T-helper 2 cell treated with Interferon-gamma antibody and Interleukin-4, amounts not matched to agents 100 ng/mL and 5 ng/mL, for 36 hours (primary cell): Measurements from ENCODE around the gene OR51V1. TPM values are rescaled to one million over a fixed set of nuclear protein-coding genes. Genes with fewer than 3 reads are reported as not detected.

Experiments used
- intact Hi-C: fragments of 100-400 bp; cut with micrococcal nuclease; formaldehyde crosslinking; loops from one replicate; pipeline ENCODE4 v1.15.1; 2023
- total RNA-seq: library from RNA; stranded (reverse); gene quantifications from 2 replicates; pipeline ENCODE4 v1.2.3, GENCODE V29; 2022

OR51V1 gene
- total RNA-seq, 1 donor from 2014 or later = not detected

DNA sequence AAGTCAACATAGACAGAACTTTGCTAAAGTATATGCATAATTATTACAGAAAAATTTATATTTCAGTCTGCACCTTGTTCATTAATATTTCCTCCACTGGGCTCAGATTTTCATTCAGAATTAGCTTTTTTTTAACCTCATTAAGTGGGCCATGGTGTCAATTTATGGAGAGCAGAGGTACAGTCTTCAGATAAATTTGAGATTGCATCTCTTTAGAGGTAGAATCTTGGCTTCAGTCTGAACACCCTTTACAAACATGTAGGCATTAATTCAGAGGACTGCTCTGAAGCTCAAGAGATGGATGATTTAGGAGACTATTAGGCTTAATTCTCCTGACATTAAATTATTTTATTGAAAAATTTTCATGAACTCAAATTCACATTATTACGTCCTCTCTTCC, 29.8 kb upstream of the OR51V1 start:
- intact Hi-C loops = no loop called here

- intact Hi-C loops = no loop called here
Measured at GRCh38 chr11:5229796-5230195, 29.3 kb upstream of the OR51V1 start.

- intact Hi-C loops = no loop called here
Measured at GRCh38 chr11:5229356-5229755, 28.9 kb upstream of the OR51V1 start.

GRCh38 chr11:5228124-5228523, 27.6 kb upstream of the OR51V1 start:
- intact Hi-C loops = no loop called here

DNA sequence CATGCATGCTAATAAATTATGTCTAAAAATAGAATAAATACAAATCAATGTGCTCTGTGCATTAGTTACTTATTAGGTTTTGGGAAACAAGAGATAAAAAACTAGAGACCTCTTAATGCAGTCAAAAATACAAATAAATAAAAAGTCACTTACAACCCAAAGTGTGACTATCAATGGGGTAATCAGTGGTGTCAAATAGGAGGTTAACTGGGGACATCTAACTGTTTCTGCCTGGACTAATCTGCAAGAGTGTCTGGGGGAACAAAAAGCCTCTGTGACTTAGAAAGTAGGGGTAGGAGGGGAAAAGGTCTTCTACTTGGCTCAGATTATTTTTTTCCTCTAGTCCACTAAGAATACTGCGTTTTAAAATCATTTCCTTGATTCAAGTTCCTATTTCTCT, 27.2 kb upstream of the OR51V1 start:
- intact Hi-C loops = no loop called here

GRCh38 chr11:5226732-5227310, 26.3 kb upstream of the OR51V1 start, which contains the start of gene HBB:
Gene HBB, minus strand, starts transcription at chr11:5227071. Its CDS starts 50 bp downstream, at chr11:5227021.
- intact Hi-C loops = no loop called here

DNA sequence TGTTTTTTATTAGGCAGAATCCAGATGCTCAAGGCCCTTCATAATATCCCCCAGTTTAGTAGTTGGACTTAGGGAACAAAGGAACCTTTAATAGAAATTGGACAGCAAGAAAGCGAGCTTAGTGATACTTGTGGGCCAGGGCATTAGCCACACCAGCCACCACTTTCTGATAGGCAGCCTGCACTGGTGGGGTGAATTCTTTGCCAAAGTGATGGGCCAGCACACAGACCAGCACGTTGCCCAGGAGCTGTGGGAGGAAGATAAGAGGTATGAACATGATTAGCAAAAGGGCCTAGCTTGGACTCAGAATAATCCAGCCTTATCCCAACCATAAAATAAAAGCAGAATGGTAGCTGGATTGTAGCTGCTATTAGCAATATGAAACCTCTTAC, 25.0 kb upstream of the OR51V1 start:
- intact Hi-C loops = no loop called here

- intact Hi-C loops = no loop called here
Measured at GRCh38 chr11:5224538-5225479, 24.3 kb upstream of the OR51V1 start.

GRCh38 chr11:5223686-5224085, 23.2 kb upstream of the OR51V1 start:
- intact Hi-C loops = no loop called here

- intact Hi-C loops = no loop called here
Measured at GRCh38 chr11:5223146-5223545, 22.7 kb upstream of the OR51V1 start.

DNA sequence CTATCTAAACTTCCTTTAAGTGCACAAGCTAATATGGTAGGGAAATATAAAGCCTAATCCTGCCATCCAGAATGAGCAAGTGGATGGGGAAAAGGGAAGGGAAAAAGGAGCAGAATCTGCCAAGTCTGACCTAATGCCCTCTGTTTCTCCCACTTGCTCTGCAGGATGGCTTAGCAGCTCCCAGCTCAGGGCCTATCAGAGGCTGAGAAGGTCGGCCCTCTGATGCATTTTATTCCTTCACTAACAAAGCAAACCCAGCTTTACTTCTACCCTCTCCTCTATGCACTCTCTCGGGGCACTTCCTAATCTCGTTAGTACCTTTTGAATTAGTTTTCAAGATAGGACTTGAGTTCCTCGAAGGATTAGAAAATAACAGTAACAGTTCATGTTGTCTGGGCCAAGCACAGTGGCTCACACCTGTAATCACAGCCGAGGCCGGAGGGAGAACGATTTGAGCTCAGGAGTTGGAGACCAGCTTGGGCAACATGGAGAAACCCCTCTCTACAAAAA, 9.9 kb upstream of the OR51V1 start:
- intact Hi-C loops = no loop called here

- intact Hi-C loops = no loop called here
Measured at GRCh38 chr11:5204787-5205186, 4.3 kb upstream of the OR51V1 start.

- intact Hi-C loops = no loop called here
Measured at GRCh38 chr11:5203366-5203765, 2.9 kb upstream of the OR51V1 start.

DNA sequence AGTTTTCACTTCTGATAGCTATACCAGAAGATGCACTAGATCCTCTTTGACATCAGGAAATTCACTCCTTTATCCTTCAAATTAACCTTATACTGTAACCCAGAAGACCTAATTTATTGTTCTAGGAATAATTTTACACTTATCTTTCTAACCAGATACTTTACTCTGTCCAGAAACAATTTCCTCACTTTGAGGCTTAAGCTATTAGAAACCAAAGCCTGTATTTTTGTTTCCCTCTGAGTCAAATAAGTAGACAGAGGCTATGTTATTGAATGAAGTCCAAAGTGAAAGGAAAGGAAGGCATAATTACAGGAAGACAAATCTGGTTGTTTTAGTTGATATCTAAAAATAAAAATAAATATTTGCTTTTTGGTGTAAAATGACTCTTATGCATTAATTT, 2.2 kb downstream of the OR51V1 start:
- intact Hi-C loops = no loop called here

- intact Hi-C loops = no loop called here
Measured at GRCh38 chr11:5197536-5197935, 2.9 kb downstream of the OR51V1 start.

- intact Hi-C loops = no loop called here
Measured at GRCh38 chr11:5196731-5197130, 3.8 kb downstream of the OR51V1 start.

GRCh38 chr11:5196067-5196466, 4.4 kb downstream of the OR51V1 start:
- intact Hi-C loops = no loop called here

DNA sequence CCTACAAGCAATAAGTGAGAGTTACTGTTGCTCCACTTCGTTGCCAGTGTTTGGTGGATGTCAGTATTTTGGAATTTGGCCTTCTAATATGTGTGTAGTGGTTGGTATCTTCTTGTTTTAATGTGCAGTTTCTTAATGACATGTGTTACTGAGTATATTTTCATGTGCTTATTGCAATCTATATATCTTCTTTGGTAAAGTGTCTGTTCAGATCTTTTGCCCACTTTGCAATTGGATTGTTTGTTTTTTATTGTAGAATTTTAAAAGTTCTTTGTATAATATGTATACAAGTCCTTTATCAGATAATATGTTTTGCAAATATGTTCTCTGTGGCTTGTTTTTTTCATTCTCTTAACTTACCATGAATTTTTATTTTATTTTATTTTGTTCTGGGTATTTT, 7.7 kb downstream of the OR51V1 start:
- intact Hi-C loops = no loop called here

GRCh38 chr11:5188201-5188600, 12.3 kb downstream of the OR51V1 start:
- intact Hi-C loops = no loop called here

GRCh38 chr11:5178046-5178837, 22.2 kb downstream of the OR51V1 start:
- intact Hi-C loops = no loop called here

- intact Hi-C loops = no loop called here
Measured at GRCh38 chr11:5174934-5175333, 25.5 kb downstream of the OR51V1 start.

GRCh38 chr11:5171856-5172255, 28.6 kb downstream of the OR51V1 start:
- intact Hi-C loops = no loop called here
